Endothelial cell (in vitro differentiated cells): Measurements from ENCODE around the gene GRM7. TPM values are rescaled to one million over a fixed set of nuclear protein-coding genes. Genes with fewer than 3 reads are reported as not detected.

Experiments
- DNase-seq: peaks from one replicate; pipeline ENCODE4 v3.0.0; 2021; ENCODE audit warnings: low spot score
- H3K27ac Mint-ChIP-seq: one replicate; pipeline ENCODE4 v1.8.0; 2021; ENCODE audit warnings: mixed read lengths, inconsistent platforms; ENCODE audit not compliant: unreplicated experiment
- H3K27me3 Mint-ChIP-seq: one replicate; pipeline ENCODE4 v1.8.0; 2021; ENCODE audit warnings: mild to moderate bottlenecking, moderate library complexity, mixed read lengths, inconsistent platforms; ENCODE audit not compliant: unreplicated experiment
- H3K36me3 Mint-ChIP-seq: one replicate; pipeline ENCODE4 v1.8.0; 2021; ENCODE audit warnings: mild to moderate bottlenecking, low read depth, mixed read lengths, inconsistent platforms; ENCODE audit not compliant: unreplicated experiment
- H3K4me1 Mint-ChIP-seq: one replicate; pipeline ENCODE4 v1.8.0; 2021; ENCODE audit warnings: mild to moderate bottlenecking, mixed read lengths, inconsistent platforms; ENCODE audit not compliant: unreplicated experiment
- H3K4me3 Mint-ChIP-seq: one replicate; pipeline ENCODE4 v1.8.0; 2021; ENCODE audit warnings: mild to moderate bottlenecking, mixed read lengths, inconsistent platforms; ENCODE audit not compliant: unreplicated experiment
- H3K9me3 Mint-ChIP-seq: one replicate; pipeline ENCODE4 v1.8.0; 2021; ENCODE audit warnings: mixed read lengths, inconsistent platforms; ENCODE audit not compliant: unreplicated experiment
- CTCF ChIP-seq: fragments of 200-600 bp; sonication (generic); IDR thresholded peaks from one replicate; pipeline ENCODE4 v1.5.0; 2021; ENCODE audit warnings: antibody characterized with exemption; ENCODE audit not compliant: unreplicated experiment
- total RNA-seq: library from RNA; stranded (reverse); fragmentation: NEBNext Ultra II Directional; extraction: Animal tissue kit (Norgen Biotek cat#: 25700); gene quantifications from one replicate; pipeline ENCODE4 v1.2.1, GENCODE V29; 2021; ENCODE audit not compliant: unreplicated experiment

The GRM7 gene
- total RNA-seq, 1 donor from 2014 or later, result 0.18 TPM

GRCh38 chr3:7305561-7305960 is 444.6 kb downstream of the GRM7 start:
- Mint-ChIP-seq H3K27ac (peak overlapping the region; percentile 54), H3K36me3 (no peaks in the 10 kb centered on the region), H3K9me3 (no peaks in the 10 kb centered on the region), H3K27me3 (no peaks in the 10 kb centered on the region), H3K4me3 (no peak overlapping the region), H3K4me1 (peaks cover 18% of the 10 kb centered on the region)
- TF ChIP-seq CTCF, result no peak
- DNase-seq, result no peak

GRCh38 chr3:7306901-7307300 is 446.0 kb downstream of the GRM7 start:
- H3K9me3 Mint-ChIP-seq, result no peaks in the 10 kb centered on the region
- no peak for DNase-seq
- H3K36me3 Mint-ChIP-seq, result no peaks in the 10 kb centered on the region
- H3K27ac Mint-ChIP-seq, result no peak overlapping the region
- peaks cover 18% of the 10 kb centered on the region for H3K4me1 Mint-ChIP-seq
- H3K27me3 Mint-ChIP-seq, result no peaks in the 10 kb centered on the region
- H3K4me3 Mint-ChIP-seq, result no peak overlapping the region
- TF ChIP-seq CTCF, result no peak

- no peak for TF ChIP-seq CTCF
- H3K27ac Mint-ChIP-seq, result no peak overlapping the region
- H3K4me3 Mint-ChIP-seq, result no peak overlapping the region
- H3K36me3 Mint-ChIP-seq, result no peaks in the 10 kb centered on the region
- H3K9me3 Mint-ChIP-seq, result no peaks in the 10 kb centered on the region
- no peaks in the 10 kb centered on the region for H3K27me3 Mint-ChIP-seq
- H3K4me1 Mint-ChIP-seq, result peaks cover 18% of the 10 kb centered on the region
- no peak for DNase-seq
Observed at GRCh38 chr3:7307410-7307809, 446.5 kb downstream of the GRM7 start.

GRCh38 chr3:7309641-7310102 is 448.8 kb downstream of the GRM7 start:
- H3K27me3 Mint-ChIP-seq, result no peaks in the 10 kb centered on the region
- no peak overlapping the region for H3K4me3 Mint-ChIP-seq
- H3K27ac Mint-ChIP-seq, result no peak overlapping the region
- H3K9me3 Mint-ChIP-seq, result peaks cover 3% of the 10 kb centered on the region
- no peaks in the 10 kb centered on the region for H3K36me3 Mint-ChIP-seq
- TF ChIP-seq CTCF, result no peak
- DNase-seq, result no peak
- H3K4me1 Mint-ChIP-seq, result peaks cover 18% of the 10 kb centered on the region

- H3K27me3 Mint-ChIP-seq, result peaks cover 2% of the 10 kb centered on the region
- DNase-seq, result no peak
- H3K36me3 Mint-ChIP-seq, result no peaks in the 10 kb centered on the region
- no peak overlapping the region for H3K27ac Mint-ChIP-seq
- no peak for TF ChIP-seq CTCF
- H3K4me1 Mint-ChIP-seq, result peaks cover 3% of the 10 kb centered on the region
- H3K4me3 Mint-ChIP-seq, result no peak overlapping the region
- peaks cover 12% of the 10 kb centered on the region for H3K9me3 Mint-ChIP-seq
Observed at GRCh38 chr3:7315037-7315436, 454.1 kb downstream of the GRM7 start.
